Measurements from ENCODE around the gene ITPRID2. TPM values are rescaled to one million over a fixed set of nuclear protein-coding genes. Genes with fewer than 3 reads are reported as not detected.

ITPRID2 gene
- total RNA-seq: 147 and 181 TPM in 2 replicates

GRCh38 chr2:181891258-181891965 lies at the start of gene ITPRID2:
ITPRID2 (plus strand) TSS chr2:181891730; CDS start chr2:181892067, 337 bp downstream.

Other genes with a start within 250 kb of the ITPRID2 start
- under 0.01 TPM in 2 replicates for gene CERKL, start 234.6 kb upstream of the ITPRID2 start, total RNA-seq
- gene NEUROD1, start 211.2 kb upstream of the ITPRID2 start, total RNA-seq: not detected in 2 replicates
- 0.77 and 1.1 TPM in 2 replicates for gene PPP1R1C, start 94.1 kb downstream of the ITPRID2 start, total RNA-seq